HCT116 (cell line): Measurements from ENCODE around the gene ANKRD44. TPM values are rescaled to one million over a fixed set of nuclear protein-coding genes. Genes with fewer than 3 reads are reported as not detected.

ENCODE experiments used
- ATAC-seq: fragments of 200-7000 bp; cut with Tn5 transposase; 2 replicates; pipeline ENCODE4 v1.9.1; 2020; ENCODE audit warnings: mild to moderate bottlenecking, moderate library complexity
- BruUV-seq: library from RNA; stranded (reverse); fragments of 400-500 nt; replicated peaks from 2 replicates; lab custom pipeline; 2021; lab: Mats Ljungman, UMichigan
- CTCF ChIA-PET: fragments of 300-600 bp; sonication (Branson Sonifier 250); formaldehyde crosslinking; loops from one replicate; lab custom pipeline; 2021; ENCODE audit warnings: antibody characterized with exemption; lab: Charles Lee
- POLR2A ChIA-PET: fragments of 300-600, 350-600 bp; sonication (Branson Sonifier 250); formaldehyde crosslinking; loops from one replicate; lab custom pipeline; 2021; ENCODE audit warnings: antibody characterized with exemption; lab: Charles Lee
- RAD21 ChIA-PET, 2 experiments: fragments of 300-600 bp; sonication (Branson Sonifier 250); formaldehyde crosslinking; loops; one replicate each; lab custom pipeline; 2023; ENCODE audit warnings: low total read pairs in 2 of 2; ENCODE audit not compliant: uncharacterized antibody in 2 of 2, unreplicated experiment in 2 of 2, low non-redundant PET in 1 of 2; lab: Charles Lee
- DNase-seq: peaks from one replicate; pipeline ENCODE4 v3.0.0-alpha.2; 2010; ENCODE audit warnings: low read depth, low spot score
- H2AFZ ChIP-seq: fragments of 200-600 bp; shearing (Covaris generic), sonication (generic); 2 replicates; pipeline ENCODE4 v1.6.1; 2017; ENCODE audit warnings: low read depth, mixed run types, mixed read lengths, antibody characterized with exemption, low read length; ENCODE audit not compliant: poor library complexity, severe bottlenecking
- H3K27ac ChIP-seq: 2 replicates; pipeline ENCODE4 v1.5.1; 2012; ENCODE audit warnings: low read depth, low read length
- H3K27me3 ChIP-seq: fragments of 200-600 bp; sonication (generic); 2 replicates; pipeline ENCODE4 v1.6.1; 2016; ENCODE audit warnings: mixed run types, low read length, mixed read lengths; ENCODE audit not compliant: insufficient read depth
- H3K36me3 ChIP-seq, 2 experiments: fragments of 200-500 bp in 1 of 2; fragments of 200-600 bp in 1 of 2; sonication (Bioruptor generic) in 1 of 2; sonication (generic) in 1 of 2; 2 replicates each; pipeline versions ENCODE4 v1.5.1 to v1.6.1; 2014 to 2016; ENCODE audit warnings: low read length in 2 of 2, inconsistent platforms in 1 of 2, mixed read lengths in 1 of 2, mixed run types in 1 of 2; ENCODE audit not compliant: insufficient read depth in 2 of 2, control insufficient read depth in 1 of 2
- H3K4me1 ChIP-seq, 2 experiments: fragments of 200-600 bp in 1 of 2; sonication (generic) in 1 of 2; 2 replicates each; pipeline versions ENCODE4 v1.5.1 to v1.6.1; 2012 to 2017; ENCODE audit warnings: low read length in 2 of 2, inconsistent platforms in 1 of 2, mild to moderate bottlenecking in 1 of 2, mixed read lengths in 1 of 2, mixed run types in 1 of 2, moderate library complexity in 1 of 2; ENCODE audit not compliant: insufficient read depth in 2 of 2, control insufficient read depth in 1 of 2
- H3K4me2 ChIP-seq: fragments of 200-600 bp; sonication (generic); 2 replicates; pipeline ENCODE4 v1.6.1; 2017; ENCODE audit warnings: mixed run types, low read length, mixed read lengths
- H3K4me3 ChIP-seq, 2 experiments: fragments of 200-600 bp in 1 of 2; sonication (generic) in 1 of 2; replicated peaks in 1 of 2; 2 replicates each; pipeline ENCODE4 v1.5.1; 2011 to 2016; ENCODE audit warnings: low read length in 2 of 2, control low read depth in 1 of 2, low read depth in 1 of 2, mild to moderate bottlenecking in 1 of 2, mixed read lengths in 1 of 2, mixed run types in 1 of 2
- H3K79me2 ChIP-seq: fragments of 200-600 bp; sonication (generic); 2 replicates; pipeline ENCODE4 v1.6.1; 2017; ENCODE audit warnings: mild to moderate bottlenecking, mixed run types, low read length, moderate library complexity, mixed read lengths; ENCODE audit not compliant: insufficient read depth
- H3K9ac ChIP-seq: fragments of 200-600 bp; sonication (generic); 2 replicates; pipeline ENCODE4 v1.6.1; 2016; ENCODE audit warnings: low read length, mixed read lengths
- H3K9me2 ChIP-seq: fragments of 200-600 bp; sonication (generic), shearing (Covaris generic); 2 replicates; pipeline ENCODE4 v1.6.1; 2017; ENCODE audit warnings: mixed run types, mild to moderate bottlenecking, moderate library complexity; ENCODE audit not compliant: insufficient read depth
- H3K9me3 ChIP-seq, 2 experiments: fragments of 200-500 bp in 1 of 2; fragments of 200-600 bp in 1 of 2; sonication (Bioruptor generic) in 1 of 2; sonication (generic) in 1 of 2; 2 replicates each; pipeline ENCODE4 v1.6.1; 2014 to 2017; ENCODE audit warnings: low read length in 2 of 2, mixed read lengths in 2 of 2, inconsistent platforms in 1 of 2, low read depth in 1 of 2, mild to moderate bottlenecking in 1 of 2, mixed run types in 1 of 2, moderate library complexity in 1 of 2; ENCODE audit not compliant: control insufficient read depth in 1 of 2, insufficient read depth in 1 of 2
- H4K20me1 ChIP-seq: fragments of 200-600 bp; sonication (generic), shearing (Covaris generic); 2 replicates; pipeline ENCODE4 v1.6.1; 2017; ENCODE audit warnings: mixed run types, mild to moderate bottlenecking, moderate library complexity; ENCODE audit not compliant: insufficient read depth
- CBX3 ChIP-seq: IDR thresholded peaks from 2 replicates; pipeline ENCODE4 v1.6.1; 2012; ENCODE audit warnings: low read depth
- CEBPB ChIP-seq: IDR thresholded peaks from 2 replicates; pipeline ENCODE4 v1.6.1; 2012; ENCODE audit warnings: low read depth
- EGR1 ChIP-seq: IDR thresholded peaks from 2 replicates; pipeline ENCODE4 v1.6.1; 2012; ENCODE audit warnings: low read depth
- ELF1 ChIP-seq: IDR thresholded peaks from 2 replicates; pipeline ENCODE4 v1.6.1; 2012; ENCODE audit warnings: low read depth, borderline replicate concordance
- EZH2 ChIP-seq: fragments of 200-600 bp; sonication (generic); IDR thresholded peaks from 2 replicates; pipeline ENCODE4 v1.6.1; 2017; ENCODE audit warnings: antibody characterized with exemption, mixed run types
- EZH2phosphoT487 ChIP-seq: fragments of 200-600 bp; IDR thresholded peaks from 2 replicates; pipeline ENCODE4 v1.6.1; 2018; ENCODE audit warnings: antibody characterized with exemption, borderline replicate concordance
- MAX ChIP-seq: IDR thresholded peaks from 2 replicates; pipeline ENCODE4 v1.6.1; 2012
- POLR2A ChIP-seq: IDR thresholded peaks from 2 replicates; pipeline ENCODE4 v1.7.0; 2011; ENCODE audit warnings: borderline replicate concordance; ENCODE audit not compliant: insufficient read depth, insufficient read length; ENCODE audit errors: extremely low read depth
- POLR2AphosphoS5 ChIP-seq: IDR thresholded peaks from 2 replicates; pipeline ENCODE4 v1.6.1; 2011; ENCODE audit warnings: mild to moderate bottlenecking, low read depth, low read length, moderate library complexity
- SRF ChIP-seq: IDR thresholded peaks from 2 replicates; pipeline ENCODE4 v1.6.1; 2012; ENCODE audit warnings: low read depth
- ZFX ChIP-seq: fragments of 450-650 bp; IDR thresholded peaks from 2 replicates; pipeline ENCODE4 v1.6.1; 2017
- intact Hi-C: fragments of 100-400 bp; cut with micrococcal nuclease; formaldehyde crosslinking; loops from 2 replicates; pipeline ENCODE4 v1.10.0; 2022
- total RNA-seq: library from RNA; stranded (reverse); gene quantifications from one replicate; pipeline ENCODE4 v1.2.1, GENCODE V29; 2021; ENCODE audit not compliant: unreplicated experiment
- TF ChIP-seq, protein P1 (sequence below): IDR thresholded peaks from 2 replicates; pipeline ENCODE4 v1.6.1; 2011; ENCODE audit warnings: mild to moderate bottlenecking, low read length, moderate library complexity; ENCODE audit not compliant: insufficient replicate concordance; ENCODE audit errors: extremely low read depth

Gene ANKRD44
- total RNA-seq, 1 experiment from 2014 or later = 2.7 TPM

- ChIA-PET CTCF (no interaction called here), POLR2A (no interaction called here), RAD21 (no interaction called here)
- Histone ChIP-seq H3K79me2 (no peaks in the 10 kb centered on the region), H3K9me3 (no peaks in the 10 kb centered on the region), H3K36me3 (no peaks in the 10 kb centered on the region), H3K4me3 (no peak overlapping the region), H3K9ac (no peak overlapping the region), H4K20me1 (no peaks in the 10 kb centered on the region), H3K4me2 (no peak overlapping the region), H3K27me3 (no peaks in the 10 kb centered on the region), H2AFZ (no peak overlapping the region), H3K9me2 (no peaks in the 10 kb centered on the region), H3K27ac (no peak overlapping the region), H3K4me1 (peaks cover 9 to 16% of the 10 kb centered on the region in 2 experiments; a peak in 3 of 4 replicates)
- TF ChIP-seq EGR1 (no peak), CEBPB (no peak), SRF (no peak), POLR2A (no peak), EZH2 (no peak), ELF1 (no peak), EZH2phosphoT487 (no peak), POLR2AphosphoS5 (no peak), CBX3 (no peak), MAX (no peak), ZFX (no peak)
- TF ChIP-seq, protein P1, sequence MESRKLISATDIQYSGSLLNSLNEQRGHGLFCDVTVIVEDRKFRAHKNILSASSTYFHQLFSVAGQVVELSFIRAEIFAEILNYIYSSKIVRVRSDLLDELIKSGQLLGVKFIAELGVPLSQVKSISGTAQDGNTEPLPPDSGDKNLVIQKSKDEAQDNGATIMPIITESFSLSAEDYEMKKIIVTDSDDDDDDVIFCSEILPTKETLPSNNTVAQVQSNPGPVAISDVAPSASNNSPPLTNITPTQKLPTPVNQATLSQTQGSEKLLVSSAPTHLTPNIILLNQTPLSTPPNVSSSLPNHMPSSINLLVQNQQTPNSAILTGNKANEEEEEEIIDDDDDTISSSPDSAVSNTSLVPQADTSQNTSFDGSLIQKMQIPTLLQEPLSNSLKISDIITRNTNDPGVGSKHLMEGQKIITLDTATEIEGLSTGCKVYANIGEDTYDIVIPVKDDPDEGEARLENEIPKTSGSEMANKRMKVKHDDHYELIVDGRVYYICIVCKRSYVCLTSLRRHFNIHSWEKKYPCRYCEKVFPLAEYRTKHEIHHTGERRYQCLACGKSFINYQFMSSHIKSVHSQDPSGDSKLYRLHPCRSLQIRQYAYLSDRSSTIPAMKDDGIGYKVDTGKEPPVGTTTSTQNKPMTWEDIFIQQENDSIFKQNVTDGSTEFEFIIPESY = no peak
- ATAC-seq = no peak
- BruUV-seq = no TSS peak
- DNase-seq = no peak
- intact Hi-C loops = no loop called here
Measured at GRCh38 chr2:197308996-197309690, 1.4 kb downstream of the ANKRD44 start.
